Ovary (tissue), 9 donors: ENCODE results near the gene NF1. TPM values are rescaled to one million over a fixed set of nuclear protein-coding genes. Genes with fewer than 3 reads are reported as not detected.

Source experiments
- DNase-seq, 5 donors: peaks; one replicate each; pipeline ENCODE4 v3.0.0-alpha.2; 2019 to 2020
- H3K27ac ChIP-seq, 2 donors: fragments of 200-600 bp; one replicate each; pipeline versions ENCODE4 v1.5.1 to v1.8.0; 2019 to 2022
- H3K27me3 ChIP-seq: fragments of 200-600 bp; one replicate; pipeline ENCODE4 v1.8.0; 2022
- H3K36me3 ChIP-seq: fragments of 200-600 bp; sonication (generic); one replicate; pipeline ENCODE4 v1.5.1; 2019
- H3K4me1 ChIP-seq: one replicate; pipeline ENCODE4 v1.8.1; 2013; ENCODE audit warnings: mild to moderate bottlenecking, moderate library complexity; ENCODE audit not compliant: insufficient read depth
- H3K4me3 ChIP-seq: fragments of 200-600 bp; sonication (generic); one replicate; pipeline ENCODE4 v1.5.1; 2017
- H3K9me3 ChIP-seq, 2 donors: fragments of 200-600 bp in 1 of 2; sonication (generic) in 1 of 2; one replicate each; pipeline versions ENCODE4 v1.5.1 to v1.8.1; 2013 to 2019; ENCODE audit warnings: mild to moderate bottlenecking in 1 of 2, moderate library complexity in 1 of 2
- EP300 ChIP-seq: sonication (generic); formaldehyde crosslinking; IDR thresholded peaks from one replicate; pipeline ENCODE4 v1.6.1; 2017; ENCODE audit warnings: antibody characterized with exemption
- POLR2A ChIP-seq: fragments of 450-650 bp; IDR thresholded peaks from one replicate; pipeline ENCODE4 v1.6.1; 2017; ENCODE audit warnings: antibody characterized with exemption, mild to moderate bottlenecking, moderate library complexity
- WGBS, 3 donors: extraction: QIAGEN DNeasy Blood & Tissue Kit in 1 of 3; methylation state at CpG; one replicate each; pipeline versions ENCODE4 v1.1.5 to v1.1.7; 2013 to 2017; 5-methylcytosine and 5-hydroxymethylcytosine counted together
- intact Hi-C, 4 donors: fragments of 100-400 bp; cut with DNase I; formaldehyde crosslinking; loops; one replicate each; pipeline versions ENCODE4 v1.11.0 to v1.15.1; 2022 to 2023
- polyA plus RNA-seq, 2 donors: library from polyadenylated mRNA; stranded (reverse); fragments of 200-250 nt in 1 of 2; fragments of 350-450 nt in 1 of 2; fragmentation: Illumina TruSeq in 1 of 2; extraction: RNeasy Lipid Tissue Mini Kit (QIAGEN cat#74804) in 1 of 2; gene quantifications; one replicate each; pipeline ENCODE4 v1.2.3, GENCODE V29; 2013 to 2014
- total RNA-seq, 7 donors: library from RNA; depleted of rRNA in 2 of 7; stranded (reverse); fragments of >200 nt in 2 of 7; fragmentation: NEBNext Ultra II Directional in 3 of 7; extraction: Animal tissue kit (Norgen Biotek cat#: 25700) in 3 of 7; gene quantifications; one replicate each; pipeline versions ENCODE4 v1.1.0 to v1.2.4, GENCODE V29; 2016 to 2023
- TF ChIP-seq, protein P1 (sequence below), 3 donors: fragments of 450-650 bp in 2 of 3; fragments of 200-600 bp in 1 of 3; IDR thresholded peaks; one replicate each; pipeline versions ENCODE4 v1.5.1 to v1.8.0; 2016 to 2022; ENCODE audit warnings: antibody characterized with exemption in 3 of 3, mild to moderate bottlenecking in 1 of 3
- donor health status: DM: no; HTN: no; CAD: no; lungs with moderate emphysema.
- donor health status: DM: no; HTN: no; CAD: no.
- donor health status: Bipolar disorder and iron deficiency.
- donor health status: DM: yes; HTN: yes; CAD: no.
- donor health status: DM: no; HTN: no; CAD: no.
- donor health status: DM: yes; HTN: yes; CAD: no.

The NF1 gene
- total and polyA plus RNA-seq, 9 donors: 11.1 to 62.0 (median 57.0) TPM

DNA sequence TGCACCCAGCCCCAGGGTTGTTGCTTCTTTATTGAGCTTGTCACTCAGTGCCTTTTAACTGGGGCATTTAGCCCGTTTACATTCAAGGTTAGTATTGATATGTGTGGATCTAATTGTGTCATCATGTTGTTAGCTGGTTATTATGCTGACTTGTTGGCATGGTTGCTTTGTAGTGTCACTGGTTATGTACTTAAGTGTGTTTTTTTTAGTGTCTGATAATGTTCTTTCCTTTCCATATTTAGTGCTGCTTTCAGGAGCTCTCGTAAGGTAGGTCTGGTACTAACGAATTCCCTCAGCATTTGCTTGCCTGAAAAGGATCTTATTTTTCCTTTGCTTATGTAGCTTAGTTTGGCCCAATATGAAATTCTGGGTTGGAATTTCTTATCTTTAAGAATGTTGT lies 33.5 kb downstream of the NF1 start:
- intact Hi-C loops: no loop called here
- no peak for DNase-seq
- H3K4me3 ChIP-seq: no peak overlapping the region
- H3K27me3 ChIP-seq: no peaks in the 10 kb centered on the region
- H3K27ac ChIP-seq: no peak overlapping the region
- TF ChIP-seq EP300: no peak
- TF ChIP-seq POLR2A: no peak
- TF ChIP-seq, protein P1, sequence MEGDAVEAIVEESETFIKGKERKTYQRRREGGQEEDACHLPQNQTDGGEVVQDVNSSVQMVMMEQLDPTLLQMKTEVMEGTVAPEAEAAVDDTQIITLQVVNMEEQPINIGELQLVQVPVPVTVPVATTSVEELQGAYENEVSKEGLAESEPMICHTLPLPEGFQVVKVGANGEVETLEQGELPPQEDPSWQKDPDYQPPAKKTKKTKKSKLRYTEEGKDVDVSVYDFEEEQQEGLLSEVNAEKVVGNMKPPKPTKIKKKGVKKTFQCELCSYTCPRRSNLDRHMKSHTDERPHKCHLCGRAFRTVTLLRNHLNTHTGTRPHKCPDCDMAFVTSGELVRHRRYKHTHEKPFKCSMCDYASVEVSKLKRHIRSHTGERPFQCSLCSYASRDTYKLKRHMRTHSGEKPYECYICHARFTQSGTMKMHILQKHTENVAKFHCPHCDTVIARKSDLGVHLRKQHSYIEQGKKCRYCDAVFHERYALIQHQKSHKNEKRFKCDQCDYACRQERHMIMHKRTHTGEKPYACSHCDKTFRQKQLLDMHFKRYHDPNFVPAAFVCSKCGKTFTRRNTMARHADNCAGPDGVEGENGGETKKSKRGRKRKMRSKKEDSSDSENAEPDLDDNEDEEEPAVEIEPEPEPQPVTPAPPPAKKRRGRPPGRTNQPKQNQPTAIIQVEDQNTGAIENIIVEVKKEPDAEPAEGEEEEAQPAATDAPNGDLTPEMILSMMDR (IDR thresholded peaks at IDR 0.05): no peak
- no peaks in the 10 kb centered on the region for H3K9me3 ChIP-seq
- H3K36me3 ChIP-seq: no peaks in the 10 kb centered on the region
- WGBS, 3 donors: 88 to 96% (median 91%) methylated on average over 3 of the region's 3 CpGs
- peaks cover 6% of the 10 kb centered on the region for H3K4me1 ChIP-seq

DNA sequence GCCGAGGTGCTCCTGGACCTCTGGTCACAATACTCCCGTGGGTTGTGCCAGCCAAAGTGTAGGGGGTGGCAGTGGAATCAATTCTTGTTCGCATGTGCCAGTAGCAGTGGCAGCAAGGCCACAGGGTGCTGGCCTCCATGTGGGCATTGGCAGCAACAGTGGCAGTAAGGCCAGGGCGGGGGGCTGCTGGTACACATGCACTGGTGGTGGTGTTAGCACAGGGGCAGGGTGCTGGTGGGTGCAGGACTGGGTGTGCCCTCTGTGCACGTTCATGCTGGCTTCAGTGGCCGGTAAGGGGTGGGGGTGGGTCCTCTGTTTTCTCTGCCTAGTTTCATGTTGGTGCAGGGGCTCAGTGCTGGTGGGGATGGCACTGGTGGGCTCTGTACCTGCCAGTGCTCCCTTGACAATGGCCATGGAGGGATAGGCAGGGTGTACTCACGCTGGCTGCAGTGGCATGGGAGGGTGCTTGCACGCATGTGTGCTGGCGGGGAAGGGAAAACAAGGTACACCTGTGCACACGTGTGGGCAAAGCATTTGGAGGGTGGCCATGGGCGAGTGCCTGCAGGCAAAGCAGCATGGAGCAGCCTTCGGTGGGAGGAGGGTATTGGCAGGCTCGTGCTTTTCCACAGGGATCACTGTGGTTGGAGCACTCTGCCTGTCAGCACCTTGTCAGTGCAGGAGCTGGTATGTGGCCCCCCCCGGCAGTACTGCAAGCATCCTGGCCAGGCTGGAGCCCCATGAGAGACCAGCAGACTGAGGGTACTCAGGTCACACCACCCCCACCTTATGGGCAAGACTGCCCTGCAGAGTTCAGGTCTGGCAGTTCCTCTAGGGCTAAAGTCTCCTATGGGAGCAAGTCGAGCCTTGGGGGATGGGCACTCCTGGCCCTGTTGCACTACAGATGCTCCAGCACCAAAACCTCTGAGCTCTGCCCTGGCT lies 35.8 kb downstream of the NF1 start:
- TF ChIP-seq POLR2A (no peak), EP300 (no peak)
- TF ChIP-seq, protein P1 (IDR thresholded peaks at IDR 0.05): no peak
- intact Hi-C loops: no loop called here
- H3K36me3 ChIP-seq: no peaks in the 10 kb centered on the region
- no peaks in the 10 kb centered on the region for H3K27me3 ChIP-seq
- DNase-seq: no peak
- H3K4me3 ChIP-seq: no peak overlapping the region
- peaks cover 4% of the 10 kb centered on the region for H3K4me1 ChIP-seq
- no peak overlapping the region for H3K27ac ChIP-seq
- WGBS, 3 donors: 77 to 82% (median 80%) methylated on average over 15 of the region's 15 CpGs
- H3K9me3 ChIP-seq: no peaks in the 10 kb centered on the region

DNA sequence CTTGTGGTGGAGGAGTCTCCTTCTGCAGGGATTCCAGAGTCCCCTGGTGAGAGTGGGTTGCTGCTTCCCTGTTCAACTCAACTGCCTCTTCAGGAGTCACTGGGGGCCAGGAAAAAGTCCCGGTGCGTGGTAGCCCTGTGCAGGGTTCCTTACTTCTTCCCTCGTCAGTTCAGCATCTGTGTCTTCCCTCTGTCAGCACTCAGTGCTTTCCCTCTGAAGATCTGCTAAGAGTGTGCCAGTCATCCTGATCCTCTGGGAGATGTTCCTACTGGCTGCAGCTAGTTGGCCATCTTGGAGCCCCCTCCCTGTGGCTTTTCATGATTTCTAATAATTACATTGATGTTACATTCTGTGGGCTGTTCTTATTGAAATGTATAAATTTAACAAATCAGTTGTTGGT lies 36.5 kb downstream of the NF1 start:
- H3K4me1 ChIP-seq: peaks cover 4% of the 10 kb centered on the region
- no peaks in the 10 kb centered on the region for H3K36me3 ChIP-seq
- no peaks in the 10 kb centered on the region for H3K9me3 ChIP-seq
- WGBS, 3 donors: 84 to 93% (median 88%) methylated on average over 3 of the region's 3 CpGs
- H3K27me3 ChIP-seq: no peaks in the 10 kb centered on the region
- TF ChIP-seq EP300: no peak
- TF ChIP-seq, protein P1 (IDR thresholded peaks at IDR 0.05): no peak
- TF ChIP-seq POLR2A: no peak
- H3K4me3 ChIP-seq: no peak overlapping the region
- intact Hi-C loops: no loop called here
- H3K27ac ChIP-seq: no peak overlapping the region
- DNase-seq: no peak

DNA sequence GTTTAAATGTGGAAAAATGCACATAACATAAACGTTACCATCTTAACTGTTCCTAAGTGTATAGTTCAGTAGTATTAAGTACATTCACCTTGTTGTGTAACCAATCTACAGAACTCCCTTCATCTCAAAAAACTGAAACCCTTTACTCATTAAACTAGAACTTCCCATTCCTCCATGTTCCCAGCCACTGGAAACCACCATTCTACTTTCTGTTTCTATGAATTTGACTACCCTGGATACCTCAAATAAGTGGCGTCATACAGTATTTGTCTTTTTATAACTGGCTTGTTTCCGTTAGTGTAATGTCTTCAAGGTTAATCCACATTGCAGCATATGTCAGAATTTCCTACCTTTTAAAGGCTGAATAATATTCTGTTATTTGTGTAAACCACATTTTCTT lies 38.2 kb downstream of the NF1 start:
- Histone ChIP-seq H3K4me3 (no peak overlapping the region), H3K36me3 (no peaks in the 10 kb centered on the region), H3K9me3 (no peaks in the 10 kb centered on the region), H3K4me1 (peaks cover 4% of the 10 kb centered on the region), H3K27ac (no peak overlapping the region), H3K27me3 (no peaks in the 10 kb centered on the region)
- intact Hi-C loops: no loop called here
- DNase-seq: no peak
- WGBS, 3 donors: 90 to 96% (median 95%) methylated on average over 3 of the region's 3 CpGs
- TF ChIP-seq, protein P1 (IDR thresholded peaks at IDR 0.05): no peak
- TF ChIP-seq EP300 (no peak), POLR2A (no peak)
